Stimulated activated CD4-positive, alpha-beta T cell treated with anti-CD3 and anti-CD28 coated beads, Interleukin-2, amount 100 ng/mL, for 24 hours (primary cell): ENCODE results near the gene DCTN5.
"Not testable (repeated sequence)": the region's sequence is repeated elsewhere in the genome, so short reads cannot be mapped to it uniquely, and the experiment has no call there.

Experiments
- DNase-seq, 2 donors: peaks; one replicate each; pipeline ENCODE4 v3.0.0-alpha.2; 2020

Gene DCTN5

DNA sequence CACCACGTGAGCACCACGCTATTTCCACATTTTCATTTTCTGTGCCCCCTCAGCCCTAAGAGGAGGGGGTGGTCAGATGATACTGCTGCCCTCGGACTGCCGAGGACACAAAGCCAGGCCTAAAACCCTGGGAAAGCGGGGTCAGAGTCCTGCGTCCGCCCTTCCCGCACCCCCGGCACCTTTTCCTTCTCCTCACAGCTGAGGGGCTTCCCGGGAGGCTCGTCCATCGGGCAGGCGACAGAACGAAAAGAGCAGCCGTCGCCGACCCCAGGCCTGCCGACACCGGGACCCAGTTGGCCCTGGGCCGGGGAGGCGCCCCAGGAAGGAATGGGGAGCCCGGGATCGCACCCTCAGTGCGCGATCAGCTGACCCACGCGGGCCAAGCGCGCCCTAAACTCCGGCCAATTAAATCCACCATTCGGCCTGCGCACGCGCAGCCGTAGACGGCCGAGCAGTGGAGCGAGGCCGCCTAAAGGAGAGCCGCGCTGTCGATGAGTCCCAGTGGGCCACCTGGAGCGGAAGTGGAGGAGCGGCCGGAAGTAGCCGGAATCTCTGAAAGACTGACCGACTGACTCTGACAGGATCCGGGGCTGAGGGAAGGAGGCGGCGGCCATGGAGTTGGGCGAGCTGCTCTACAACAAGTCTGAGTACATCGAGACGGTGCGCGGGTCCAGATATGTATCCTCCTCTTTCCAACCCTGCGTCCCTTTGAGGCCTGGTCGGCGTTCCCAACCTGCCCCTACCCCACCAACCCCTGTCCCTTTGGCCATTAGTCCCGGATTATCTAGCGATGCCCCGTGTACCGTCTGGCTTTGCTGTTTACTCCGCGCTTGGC is at the start of gene DCTN5, which contains the start of gene PALB2:
DCTN5 (plus strand) TSS at position 536 of the 835 bp plus-strand sequence; CDS start at position 613, 77 bp downstream.
PALB2 (minus strand) TSS at position 380 of the 835 bp plus-strand sequence; CDS start at position 227, 153 bp downstream.
- DNase-seq: peak; percentile 86 to 91

- DNase-seq: no peak
Measured at GRCh38 chr16:23594186-23594585, 47.1 kb upstream of the DCTN5 start.

DNA sequence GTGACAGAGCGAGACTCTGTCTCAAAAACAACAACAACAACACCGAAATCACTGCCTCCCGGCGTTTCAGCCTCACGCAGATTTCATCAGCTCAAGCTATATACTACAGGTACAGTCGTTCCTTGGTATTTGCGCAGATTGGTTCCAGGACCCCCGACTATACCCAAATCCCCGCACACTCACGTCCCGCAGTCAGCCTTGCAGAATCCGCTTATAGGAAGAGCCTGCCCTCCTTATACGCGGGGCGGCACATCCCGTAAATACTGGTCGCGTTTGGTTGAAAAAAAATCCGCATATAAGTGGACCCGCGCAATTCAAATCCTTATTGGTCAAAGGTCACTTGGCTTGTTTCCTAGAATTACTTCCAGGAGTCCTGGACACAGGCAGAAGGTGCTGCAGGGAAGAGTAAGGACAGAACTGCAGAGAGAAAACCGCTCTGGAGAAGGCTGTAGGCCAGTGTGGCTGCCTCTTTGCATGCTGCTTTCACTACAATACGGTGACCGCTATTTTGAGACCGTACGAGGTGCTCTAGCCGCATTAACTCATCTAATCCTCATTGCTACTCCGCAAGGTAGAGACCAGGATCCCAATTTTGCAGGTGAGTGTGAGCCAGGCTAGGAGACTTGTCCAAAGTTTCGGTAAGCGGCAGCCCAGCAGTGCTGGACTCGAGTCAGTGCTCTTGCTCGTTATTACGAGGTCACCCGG is 45.9 kb upstream of the DCTN5 start:
- no peak for DNase-seq

DNA sequence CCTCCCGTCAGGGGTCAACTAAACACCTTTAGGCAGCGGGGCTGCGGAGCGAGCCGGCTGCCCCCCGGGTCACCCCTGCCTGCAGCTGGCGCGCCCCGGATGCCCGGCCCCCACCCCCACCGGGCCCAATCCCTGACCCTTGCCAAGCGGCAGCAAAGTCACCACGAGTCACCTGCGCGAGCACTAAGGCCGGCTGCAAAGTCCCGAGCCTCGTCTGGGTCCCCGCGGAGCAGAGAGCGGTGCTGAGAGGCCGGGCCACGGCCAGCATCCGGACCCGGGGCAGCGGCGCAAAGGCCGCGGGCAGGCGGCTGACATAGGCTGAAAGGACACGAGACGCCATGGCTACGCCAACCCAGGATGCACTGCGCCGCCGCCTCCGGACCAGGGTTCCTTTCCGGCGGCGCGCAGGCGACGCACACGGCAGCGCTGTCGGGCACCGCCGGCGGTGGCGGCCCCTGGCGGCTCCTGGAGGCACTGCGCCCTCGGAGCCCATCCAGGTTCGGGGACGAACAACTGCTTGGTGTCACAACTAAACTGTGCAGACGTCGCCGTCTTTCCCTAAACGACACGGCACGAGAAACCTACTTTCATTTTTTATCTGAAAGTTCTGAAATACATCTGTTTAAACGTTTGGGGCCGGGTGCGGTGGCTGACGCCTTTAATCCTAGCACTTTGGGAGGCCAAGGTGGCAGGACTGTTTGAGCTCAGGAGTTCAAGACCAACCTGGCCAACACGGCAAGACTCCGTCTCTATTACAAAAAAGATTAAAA is 45.1 kb upstream of the DCTN5 start, which contains the start of gene NDUFAB1:
NDUFAB1 (minus strand) TSS at position 366 of the 770 bp plus-strand sequence; CDS start at position 340, 26 bp downstream.
- peak; percentile 94 to 95 for DNase-seq

DNA sequence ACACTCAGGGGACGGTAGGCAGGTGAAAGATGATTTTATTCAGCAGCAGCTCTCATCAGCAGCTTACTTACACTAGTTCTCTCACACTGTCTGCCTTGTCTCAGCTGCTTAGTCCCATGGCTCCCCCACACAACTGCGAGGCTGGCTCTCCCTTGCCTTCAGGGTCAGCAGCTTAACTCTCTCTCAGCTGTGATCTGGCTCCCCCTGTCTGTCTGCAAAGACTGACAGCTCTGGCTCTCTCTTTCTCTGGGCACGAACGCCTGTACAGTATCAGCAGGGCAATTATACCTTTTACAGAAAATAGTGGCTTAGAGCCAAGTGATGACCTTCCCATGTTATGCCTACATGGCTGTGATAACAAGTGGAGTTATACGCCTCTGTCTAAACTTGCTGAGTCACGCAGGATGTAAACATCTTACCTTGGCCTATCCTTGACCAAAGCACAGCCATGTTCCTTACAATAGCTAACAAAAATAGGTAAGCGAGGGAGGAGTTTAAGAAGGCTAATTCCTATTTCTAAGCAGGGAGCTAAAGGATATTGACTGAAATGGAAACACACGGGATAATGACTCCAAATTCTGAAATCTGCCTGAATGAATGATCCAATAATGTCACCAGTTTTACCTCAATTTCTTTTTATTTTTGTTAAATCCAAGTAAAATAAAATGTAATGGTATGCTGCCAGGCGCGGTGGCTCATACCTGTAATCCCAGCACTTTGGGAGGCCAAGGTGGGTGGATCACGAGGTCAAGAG is 44.1 kb upstream of the DCTN5 start:
- DNase-seq: peak in 1 of 2 donors; percentile 12

GRCh38 chr16:23607726-23608125 is 33.5 kb upstream of the DCTN5 start:
- DNase-seq: no peak

GRCh38 chr16:23608194-23608593 is 33.1 kb upstream of the DCTN5 start:
- no peak for DNase-seq

DNA sequence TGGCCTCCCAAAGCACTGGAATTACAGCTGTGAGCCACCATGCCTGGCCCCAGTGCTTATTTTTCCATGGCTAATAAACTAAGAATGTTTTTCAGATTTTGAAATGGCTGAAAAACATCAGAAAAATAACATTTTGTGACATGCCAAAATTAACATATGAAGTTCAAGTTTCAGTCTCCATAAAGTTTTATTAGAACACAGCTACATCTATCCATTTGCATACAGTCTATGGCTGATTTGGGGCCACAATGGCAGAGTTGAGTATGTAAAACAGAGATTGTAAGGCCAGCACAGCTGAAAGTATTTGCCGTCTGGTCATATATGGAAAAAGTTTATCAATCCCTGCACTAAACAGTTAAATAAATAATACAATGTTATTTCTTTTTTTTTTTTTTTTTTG is 31.3 kb upstream of the DCTN5 start:
- no peak for DNase-seq

GRCh38 chr16:23610905-23611304 is 30.4 kb upstream of the DCTN5 start:
- not testable (repeated sequence) for DNase-seq

GRCh38 chr16:23611936-23612335 is 29.3 kb upstream of the DCTN5 start:
- DNase-seq: no peak

GRCh38 chr16:23615805-23616204 is 25.5 kb upstream of the DCTN5 start:
- no peak for DNase-seq

DNA sequence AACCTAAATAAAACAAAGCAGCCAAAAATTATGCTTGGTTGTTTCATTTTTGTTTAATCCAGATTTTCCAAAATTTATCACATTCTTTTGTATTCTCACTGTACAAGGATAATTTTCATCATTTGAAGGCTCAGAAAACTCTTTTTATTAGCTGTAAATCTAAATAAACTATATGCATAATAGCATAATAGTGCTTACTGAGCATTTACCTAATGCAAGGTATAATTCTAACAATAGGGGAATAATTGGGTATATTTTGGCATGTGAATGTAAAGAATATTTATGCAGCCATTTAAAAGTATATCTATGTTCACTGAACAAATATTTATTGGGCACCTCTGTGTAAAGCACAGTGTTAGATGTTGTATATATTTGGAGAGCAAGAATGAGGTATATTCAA is 17.2 kb upstream of the DCTN5 start:
- no peak for DNase-seq

GRCh38 chr16:23629516-23629915 is 11.8 kb upstream of the DCTN5 start:
- DNase-seq: no peak

GRCh38 chr16:23631874-23632273 is 9.4 kb upstream of the DCTN5 start:
- DNase-seq: not testable (repeated sequence)

GRCh38 chr16:23634461-23635036 is 6.7 kb upstream of the DCTN5 start:
- no peak for DNase-seq

DNA sequence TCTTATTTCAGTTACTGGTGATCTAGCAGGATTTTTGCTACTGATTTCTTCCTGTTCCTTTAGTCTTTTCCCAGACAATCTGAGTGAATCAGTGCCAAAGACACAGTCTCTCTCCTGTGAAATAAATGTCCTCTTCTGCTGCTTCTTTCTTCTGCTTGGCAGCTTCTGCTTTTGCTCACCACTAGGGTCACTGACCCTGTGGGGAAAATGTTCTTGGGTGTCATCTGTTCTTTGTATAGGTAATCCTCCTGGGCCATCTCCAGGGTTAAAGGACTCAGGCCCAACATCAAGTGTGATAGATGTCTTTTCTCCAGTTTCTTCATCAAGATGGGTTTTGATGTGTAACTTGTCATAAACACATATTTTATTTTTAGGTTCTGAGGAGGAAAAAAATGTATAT is 5.3 kb upstream of the DCTN5 start:
- no peak for DNase-seq

DNA sequence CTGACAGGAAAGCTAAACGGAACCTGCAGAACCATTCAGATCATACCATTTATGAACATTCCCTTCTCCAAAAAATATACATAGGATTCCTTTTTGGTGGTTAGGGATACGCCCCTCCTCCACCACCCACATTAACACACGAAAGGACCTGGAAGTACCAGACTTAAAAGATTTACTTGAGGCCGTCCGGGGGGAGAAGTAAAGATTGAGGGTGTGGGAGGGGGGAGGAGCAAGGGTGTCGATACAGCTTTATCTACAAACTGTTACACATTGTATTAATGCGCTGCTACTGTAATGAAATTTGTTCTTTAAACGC is 693 bp upstream of the DCTN5 start:
- no peak for DNase-seq

DNA sequence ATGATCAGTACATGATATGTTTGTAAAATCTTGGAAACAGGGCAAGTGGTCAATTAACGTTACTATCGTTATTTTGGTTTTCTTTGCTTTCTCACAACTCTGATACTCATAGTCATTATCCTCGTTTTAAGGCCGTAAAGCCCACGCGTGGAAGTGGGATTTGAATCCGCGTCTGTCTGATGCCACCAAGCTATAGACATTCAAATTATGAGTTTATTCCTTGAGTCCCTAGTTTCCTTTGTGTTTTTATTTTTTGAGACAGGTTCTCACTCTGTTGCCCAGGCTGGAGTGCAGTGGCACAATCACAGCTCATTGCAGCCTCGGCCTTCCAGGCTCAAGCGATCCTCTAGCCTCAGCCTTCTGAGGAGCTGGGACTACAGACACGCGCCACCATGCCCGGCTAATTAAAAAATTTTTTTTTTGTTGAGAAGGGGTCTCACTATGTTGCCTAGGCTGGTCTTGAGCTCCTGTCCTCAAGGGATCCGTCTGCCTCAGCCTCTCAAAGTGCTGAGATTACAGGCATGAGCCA is 1.0 kb downstream of the DCTN5 start:
- no peak for DNase-seq

DNA sequence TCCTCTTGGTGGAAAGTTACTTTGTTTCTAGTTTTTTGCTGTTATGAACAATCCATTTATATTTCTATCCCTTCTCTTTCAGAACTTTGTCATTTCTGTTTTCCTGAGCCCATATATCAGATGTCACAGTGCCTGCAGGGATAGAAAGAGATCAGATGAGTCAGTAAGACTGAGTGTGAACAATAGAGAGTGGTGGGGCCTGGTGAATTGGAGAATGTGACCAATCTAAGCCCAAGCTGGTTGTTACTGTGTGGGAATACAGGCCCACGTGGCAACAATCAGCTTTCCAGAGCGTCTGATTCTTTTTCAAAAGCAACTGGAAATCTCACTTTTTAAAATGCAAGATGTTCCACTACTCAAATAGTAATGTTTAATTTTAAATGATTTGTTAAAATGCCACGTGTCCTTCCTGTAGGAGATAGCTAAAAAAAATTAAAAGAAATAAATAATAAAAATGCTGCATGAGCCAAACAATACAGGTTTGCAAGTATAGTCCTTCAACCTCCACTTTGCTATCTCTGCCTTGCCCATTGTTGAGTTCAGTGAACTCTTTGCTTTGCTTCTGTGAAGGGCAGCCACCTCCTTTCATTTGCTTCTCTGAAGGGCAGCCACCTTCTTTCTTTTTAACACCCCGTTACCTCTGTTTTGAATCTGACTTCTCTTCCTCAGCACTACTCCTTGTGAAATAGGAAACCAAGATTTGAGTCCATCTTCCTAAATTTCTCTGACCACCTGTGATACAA is 9.6 kb downstream of the DCTN5 start:
- DNase-seq: no peak

DNA sequence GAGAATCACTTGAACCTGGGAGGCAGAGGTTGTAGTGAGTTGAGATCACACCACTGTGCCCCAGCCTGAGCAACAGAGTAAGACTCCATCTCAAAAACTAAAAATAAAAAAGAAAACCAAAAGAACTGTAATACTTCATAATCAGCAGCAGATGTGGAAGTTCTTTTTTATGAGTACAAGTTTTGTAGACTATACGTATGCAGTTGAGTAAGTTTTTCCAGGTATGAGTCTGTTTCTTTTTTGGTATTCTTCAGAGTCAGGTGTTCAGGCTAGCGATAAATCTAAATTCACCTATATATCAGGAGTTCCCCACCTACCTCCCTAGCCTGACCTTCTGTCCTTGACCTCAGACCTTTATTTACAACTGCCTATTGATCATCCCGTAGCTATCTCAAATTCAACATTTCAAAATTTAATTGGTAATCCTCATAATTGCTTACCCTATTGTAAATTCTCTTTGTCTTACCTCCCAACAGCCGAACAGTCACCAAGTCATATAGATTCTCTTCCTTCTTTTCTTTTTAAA is 10.7 kb downstream of the DCTN5 start:
- DNase-seq: no peak

GRCh38 chr16:23663918-23664317 is 22.7 kb downstream of the DCTN5 start:
- DNase-seq: no peak
